CD1c-positive myeloid dendritic cell (primary cell): Measurements from ENCODE around the gene UCK2.
A peak's percentile ranks its signal among the peaks of the same experiment; 100 is the strongest.

Experiments
- DNase-seq: peaks from one replicate; pipeline ENCODE4 v3.0.0-alpha.2; 2016; ENCODE audit errors: extremely low spot score

Gene UCK2

DNA sequence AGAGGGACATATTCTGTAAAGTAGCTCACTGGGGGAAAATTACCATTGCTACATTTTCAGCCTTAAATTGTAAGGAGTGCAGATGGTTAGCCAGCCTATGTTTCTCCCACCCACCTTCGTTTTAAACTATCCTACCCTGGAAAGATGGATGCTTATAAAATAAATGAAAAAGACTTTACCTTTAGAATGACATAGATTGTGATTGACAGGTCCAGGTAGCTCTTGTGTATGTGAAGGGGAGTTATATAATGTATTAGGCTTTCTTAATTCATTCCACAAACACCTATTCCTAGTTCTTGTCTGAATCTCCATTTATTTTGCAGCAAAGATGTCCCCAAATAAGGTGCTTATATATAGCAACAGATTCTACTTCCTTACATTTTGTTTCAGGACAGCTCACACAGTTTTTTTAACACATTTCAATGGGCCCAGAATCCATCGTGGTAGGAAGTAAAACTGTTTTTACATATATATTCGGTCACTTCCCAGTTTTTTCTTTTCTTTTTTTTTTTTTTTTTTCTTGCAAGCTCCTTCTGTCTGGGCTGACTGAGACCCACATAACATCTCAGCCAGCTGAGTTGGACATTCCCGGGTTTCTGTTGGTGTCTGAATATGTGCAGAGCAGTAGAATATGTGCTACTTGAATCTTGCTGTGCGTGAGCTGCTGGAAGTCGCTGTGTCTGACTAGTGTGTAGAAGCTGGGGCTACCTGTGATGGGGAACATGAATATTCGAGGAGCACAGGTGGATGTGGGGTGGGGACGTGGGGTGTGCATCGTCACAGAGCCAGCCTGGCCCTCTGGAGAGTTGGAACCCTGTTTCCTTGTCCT is 27.8 kb downstream of the UCK2 start:
- peak; percentile 81 for DNase-seq

DNA sequence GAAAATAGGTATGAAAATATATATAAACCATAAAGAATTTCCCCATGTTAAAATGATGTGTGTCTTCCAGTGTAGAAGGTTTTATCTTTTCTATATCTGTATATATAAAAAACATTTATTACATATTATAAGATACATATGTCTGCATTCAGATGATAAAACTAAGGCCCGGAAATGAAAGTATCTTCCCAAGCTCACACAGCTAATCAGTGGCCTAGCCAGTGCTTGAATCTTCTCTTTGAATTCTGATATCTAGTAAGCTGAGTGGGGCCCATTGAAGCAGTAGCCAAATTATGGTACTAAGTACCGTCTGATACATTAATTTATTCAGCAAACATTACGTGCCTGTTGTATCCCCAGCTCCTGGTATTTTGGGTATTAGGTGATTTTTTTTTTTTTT is 28.6 kb downstream of the UCK2 start:
- no peak for DNase-seq

DNA sequence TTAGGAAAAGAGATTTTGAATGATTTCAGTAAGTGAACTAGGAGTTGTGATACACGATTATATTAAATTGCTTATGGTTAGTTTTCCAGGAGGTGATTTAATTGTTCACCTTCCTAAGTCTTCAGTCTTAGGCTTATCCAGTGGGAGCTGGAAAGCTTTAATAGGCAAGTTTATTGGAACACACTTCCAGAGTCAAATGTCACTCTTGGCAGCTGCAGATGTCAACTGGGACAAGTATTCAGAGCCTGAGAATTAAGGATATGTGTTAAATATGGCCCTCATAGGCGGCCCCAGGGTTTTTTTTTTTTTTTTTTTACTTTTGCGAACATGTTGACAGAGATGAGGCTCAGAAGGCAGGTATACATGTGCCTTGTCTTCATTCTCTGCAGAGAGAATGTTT is 29.2 kb downstream of the UCK2 start:
- DNase-seq: no peak

DNA sequence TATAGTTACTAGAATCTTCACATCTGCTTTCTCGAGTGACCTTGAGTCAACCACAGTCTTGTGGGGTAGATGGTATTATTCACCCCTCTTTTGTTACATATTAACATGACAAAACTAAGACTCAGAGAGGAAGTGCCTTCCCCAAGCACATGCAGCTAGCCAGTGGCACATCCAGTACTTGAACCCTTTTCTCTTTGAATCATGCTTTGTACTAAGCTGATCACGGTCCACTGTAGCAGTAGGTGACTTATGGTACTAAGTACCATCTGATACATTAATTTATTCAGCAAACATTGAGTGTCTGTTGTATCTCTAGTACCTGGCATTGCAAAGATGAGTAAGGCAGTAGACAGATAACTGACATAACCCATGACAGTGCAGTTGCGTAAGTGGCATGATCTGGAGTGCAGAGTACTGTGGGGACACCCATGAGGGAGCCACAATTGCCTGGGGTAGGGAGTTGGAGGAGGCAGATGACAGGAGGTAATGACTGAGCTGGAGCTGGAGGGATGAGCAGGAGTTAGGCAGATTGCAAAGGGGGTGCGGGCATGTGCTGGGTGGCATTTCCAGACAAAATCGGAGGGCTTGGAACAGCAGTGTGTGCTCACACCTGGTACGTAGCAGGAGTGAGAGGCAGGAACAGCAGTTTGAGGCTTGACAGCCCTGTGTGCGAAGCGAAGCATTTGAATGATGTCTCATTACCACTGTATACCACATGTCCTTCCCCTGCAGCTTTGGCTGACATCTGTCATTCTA is 29.8 kb downstream of the UCK2 start:
- peak; percentile 42 for DNase-seq

DNA sequence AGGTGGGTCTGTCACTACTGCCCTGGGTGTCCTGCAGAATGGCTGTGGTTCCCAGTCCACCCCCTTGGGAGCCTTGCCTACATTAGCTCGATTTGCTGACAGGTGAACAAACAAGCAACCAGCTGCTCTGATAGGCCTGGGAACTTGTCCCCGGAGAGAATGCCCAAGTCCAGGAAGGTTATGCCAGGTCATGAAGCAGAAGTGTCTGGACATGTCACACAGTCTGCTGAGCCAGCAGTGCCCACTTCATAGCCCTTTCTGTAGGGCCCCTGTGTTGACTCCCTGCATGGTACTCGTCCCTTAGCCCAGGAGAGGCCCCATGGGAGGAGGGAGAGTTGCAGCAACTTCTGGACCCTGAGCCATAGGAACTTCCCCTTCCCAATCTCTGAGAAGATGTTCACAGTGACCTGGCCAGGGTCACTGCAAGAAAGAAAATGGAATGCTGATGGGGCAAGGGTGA is 31.0 kb downstream of the UCK2 start:
- DNase-seq: no peak

DNA sequence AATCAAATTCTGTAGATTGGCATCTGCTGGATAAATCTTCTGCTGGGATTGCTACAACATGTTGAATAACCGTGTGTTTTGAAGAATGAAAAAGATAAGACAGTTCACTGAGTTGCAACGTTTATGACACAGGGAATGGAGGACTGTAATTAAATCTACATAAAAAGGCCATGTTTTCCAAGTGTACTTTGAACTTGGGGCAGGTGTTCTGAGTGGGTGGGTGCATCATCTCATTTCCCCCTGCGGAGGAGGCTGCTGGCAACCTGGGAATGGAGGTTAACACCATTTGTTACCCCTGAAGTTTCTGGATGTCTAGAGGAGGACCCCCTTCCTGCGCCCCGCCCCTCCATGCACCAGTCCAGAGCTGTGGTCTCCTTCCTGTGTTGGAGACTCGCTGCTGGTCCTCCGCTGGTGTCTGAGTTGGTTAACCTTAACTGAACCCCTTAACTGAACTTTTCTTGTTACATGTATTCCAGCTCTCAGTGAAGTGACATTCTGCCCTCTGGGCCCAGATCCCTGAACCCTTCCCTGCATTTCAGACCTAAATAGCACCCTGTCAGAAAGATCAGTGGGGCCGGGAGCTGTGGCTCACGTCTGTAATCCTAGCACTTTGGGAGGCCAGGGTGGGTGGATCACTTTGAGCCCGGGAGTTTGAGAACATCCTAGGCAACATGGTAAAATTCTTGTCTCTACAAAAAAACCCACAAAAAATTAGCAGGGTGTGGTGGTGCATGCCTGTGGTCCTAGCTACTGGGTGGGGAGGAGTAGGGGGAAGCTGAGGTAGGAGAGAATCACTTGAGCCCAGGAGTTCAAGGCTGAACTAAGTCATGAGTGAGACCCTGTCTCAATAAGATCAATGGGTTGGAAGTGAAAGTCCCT is 31.8 kb downstream of the UCK2 start:
- no peak for DNase-seq

DNA sequence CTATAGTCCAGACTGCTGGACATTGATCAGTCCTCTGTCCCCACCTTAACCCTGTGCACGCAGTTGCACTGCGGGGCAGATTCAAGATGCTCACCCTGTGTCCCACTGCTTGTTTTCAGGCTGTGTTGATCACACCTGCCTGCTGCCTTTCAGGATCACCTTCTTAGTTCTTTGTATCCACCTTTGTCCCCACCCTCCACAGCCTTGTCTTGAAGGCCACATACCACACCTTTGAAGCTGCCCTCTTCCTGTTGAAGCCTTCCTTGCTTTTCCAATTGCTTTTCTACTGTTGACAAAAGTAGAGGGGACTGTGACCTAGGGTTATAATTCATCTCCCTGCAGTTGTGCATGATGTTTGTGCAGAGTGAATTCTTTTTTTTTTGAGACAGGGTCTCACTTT is 32.7 kb downstream of the UCK2 start:
- DNase-seq: no peak

DNA sequence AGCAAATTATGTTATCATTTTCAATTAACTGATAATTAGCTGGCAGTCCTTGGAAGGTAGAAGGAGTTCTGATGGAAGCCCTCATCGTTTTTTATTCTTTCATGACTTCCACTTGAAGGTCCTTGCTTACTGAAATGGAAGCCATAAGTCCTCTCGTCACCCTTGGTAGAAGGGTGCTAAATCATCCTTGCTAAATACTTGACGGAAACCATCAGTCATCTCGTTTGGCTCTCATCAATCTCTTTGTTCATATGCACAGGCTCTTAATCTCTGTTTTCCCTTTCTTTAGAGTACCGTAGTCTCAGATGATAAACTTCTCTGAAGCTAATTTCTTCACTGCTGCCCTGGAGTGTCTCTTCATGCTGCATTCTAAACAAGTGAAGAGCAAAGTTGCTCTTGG is 34.5 kb downstream of the UCK2 start:
- DNase-seq: no peak

DNA sequence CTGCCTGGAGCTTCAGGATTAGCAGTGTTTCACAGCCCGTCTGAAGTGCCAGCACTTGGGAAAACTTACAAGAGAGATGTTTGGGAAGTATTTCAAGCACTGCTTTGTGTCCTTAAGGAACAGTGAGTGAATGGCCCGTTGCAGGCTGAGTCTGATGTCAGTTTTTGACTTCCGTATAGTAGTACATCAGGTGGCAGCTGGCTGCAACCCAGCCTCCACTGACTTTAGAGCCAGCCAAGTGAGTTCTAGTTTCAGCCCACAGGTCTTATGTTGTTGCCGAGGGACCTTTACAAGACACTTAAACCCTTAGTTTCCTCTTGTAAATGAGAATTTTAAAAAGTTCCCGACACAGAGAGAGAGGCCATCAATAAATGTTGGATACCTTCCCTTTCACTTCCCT is 35.0 kb downstream of the UCK2 start:
- peak; percentile 29 for DNase-seq

DNA sequence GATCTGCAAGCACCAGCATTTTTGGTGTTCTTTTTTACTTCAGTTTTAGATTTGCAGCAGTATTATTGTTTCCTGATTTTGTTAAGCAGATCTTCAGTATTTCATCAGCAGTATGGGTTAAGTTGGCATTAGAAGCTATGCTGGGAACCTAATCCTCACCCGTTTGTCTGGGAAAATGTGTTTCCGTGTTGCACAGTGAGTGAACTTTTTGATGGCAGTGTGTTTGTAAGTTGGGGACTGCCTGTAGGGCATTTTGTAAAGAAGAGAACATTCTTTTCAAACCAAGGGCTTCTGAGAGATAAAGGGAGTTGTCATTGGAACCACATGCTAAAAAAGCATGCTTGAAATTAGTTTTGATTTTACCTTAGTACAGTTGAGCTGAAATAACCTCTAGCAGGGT is 35.9 kb downstream of the UCK2 start:
- DNase-seq: no peak

DNA sequence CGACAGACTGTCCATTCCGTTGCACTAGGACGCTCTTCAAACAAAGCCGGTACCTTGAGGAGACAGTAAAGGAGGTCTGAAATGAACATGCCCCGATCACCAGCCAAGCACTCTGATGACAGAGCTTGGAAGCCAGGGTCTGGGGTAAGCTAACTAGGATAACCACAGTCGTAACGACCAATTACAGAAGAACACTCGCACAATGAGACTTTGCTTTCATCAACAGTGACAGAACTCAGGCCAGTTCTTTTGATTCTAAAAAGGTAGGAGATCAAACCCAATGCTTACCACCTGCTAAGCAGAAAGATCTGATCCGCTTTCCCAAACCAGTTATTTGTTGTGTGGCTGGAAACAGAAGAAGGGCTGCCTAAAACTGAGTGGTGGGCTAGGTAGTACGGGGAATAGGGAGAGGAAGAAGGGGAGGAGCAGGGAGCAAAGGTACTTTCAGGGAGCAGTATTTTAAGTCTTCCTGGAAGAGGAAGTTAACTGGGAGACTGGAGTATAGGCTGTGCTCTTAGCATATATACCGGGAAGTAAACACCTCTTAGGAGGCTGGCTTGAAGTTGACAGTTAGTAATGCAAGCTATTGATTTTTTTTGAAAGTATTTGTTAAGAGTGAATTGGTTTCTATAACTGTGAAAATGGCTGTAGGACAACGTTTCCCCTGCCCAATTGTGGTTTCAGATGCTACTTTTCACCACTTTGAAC is 38.4 kb downstream of the UCK2 start:
- no peak for DNase-seq

DNA sequence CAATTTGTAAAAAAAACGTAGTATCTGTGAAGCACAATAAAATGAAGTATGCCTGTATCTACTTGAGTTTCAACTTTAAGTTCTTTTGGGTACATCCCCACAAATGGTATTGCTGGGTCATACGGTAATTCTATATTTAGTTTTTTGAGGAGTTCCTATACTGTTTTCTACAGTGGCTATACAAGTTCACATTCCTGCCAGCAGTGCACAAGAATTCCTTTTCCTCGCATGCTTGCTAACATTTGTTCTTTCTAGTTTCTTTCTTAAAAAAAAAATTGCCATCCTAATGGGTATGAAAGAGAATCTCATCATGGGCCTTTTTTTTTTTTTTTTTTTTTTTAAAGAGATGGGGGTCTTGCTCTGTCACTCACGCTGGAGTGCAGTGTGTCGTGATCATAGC is 41.9 kb downstream of the UCK2 start:
- DNase-seq: no peak

DNA sequence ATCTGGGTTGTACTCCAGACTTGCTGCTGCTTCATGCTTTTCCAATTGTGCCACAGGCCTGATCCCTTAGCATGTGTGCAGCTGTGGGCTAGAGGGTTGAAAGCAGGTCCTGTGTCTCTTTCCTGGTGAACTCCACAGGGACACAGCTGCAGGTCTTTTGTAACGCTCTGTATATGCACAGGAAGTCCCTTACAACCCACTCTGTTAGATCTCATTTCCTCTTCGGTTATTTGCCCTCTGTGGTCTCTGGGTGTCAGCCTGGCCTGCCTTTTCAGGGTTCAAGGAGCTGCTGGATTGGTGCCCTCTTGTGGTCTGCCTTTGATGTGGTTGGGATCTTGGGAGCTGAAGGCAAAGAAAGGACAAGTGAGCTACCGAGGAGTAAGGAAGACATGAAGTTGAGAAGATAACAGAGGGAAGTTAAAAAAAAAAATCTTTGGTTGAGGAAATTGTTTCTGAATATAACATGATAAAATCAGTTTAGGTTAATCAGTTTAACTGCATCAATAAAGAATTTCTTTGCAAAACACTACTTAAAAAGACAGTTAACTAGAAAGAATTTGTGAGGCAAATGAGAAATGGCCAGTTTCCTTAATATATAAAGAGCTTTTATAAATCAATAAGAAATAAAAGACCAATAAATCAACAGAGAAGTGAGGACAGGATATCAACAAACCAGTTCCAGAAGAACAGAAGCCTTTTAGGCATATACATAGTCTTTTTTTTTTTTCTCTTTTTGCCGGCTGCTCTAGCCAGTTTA is 44.1 kb downstream of the UCK2 start:
- DNase-seq: peak; percentile 86

DNA sequence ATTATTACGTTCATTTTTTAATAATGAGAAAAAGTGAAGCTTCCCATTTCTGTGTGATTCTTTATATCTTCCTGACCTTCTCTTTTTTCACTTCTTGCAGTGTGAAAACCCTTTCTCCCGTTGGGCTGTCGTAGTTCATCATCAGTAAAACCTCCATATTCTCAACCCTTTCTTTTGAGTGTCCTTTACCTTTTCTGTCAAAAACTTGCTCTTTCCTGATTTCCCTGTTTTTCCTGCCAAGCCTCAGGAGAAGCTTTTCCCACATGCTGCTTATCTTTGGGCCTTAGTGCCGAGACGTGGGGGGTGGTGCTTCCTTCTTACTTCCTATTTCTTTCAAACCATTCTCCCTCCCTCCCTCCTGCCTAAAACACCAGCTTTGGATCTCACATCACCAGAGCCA is 46.1 kb downstream of the UCK2 start:
- DNase-seq: no peak

DNA sequence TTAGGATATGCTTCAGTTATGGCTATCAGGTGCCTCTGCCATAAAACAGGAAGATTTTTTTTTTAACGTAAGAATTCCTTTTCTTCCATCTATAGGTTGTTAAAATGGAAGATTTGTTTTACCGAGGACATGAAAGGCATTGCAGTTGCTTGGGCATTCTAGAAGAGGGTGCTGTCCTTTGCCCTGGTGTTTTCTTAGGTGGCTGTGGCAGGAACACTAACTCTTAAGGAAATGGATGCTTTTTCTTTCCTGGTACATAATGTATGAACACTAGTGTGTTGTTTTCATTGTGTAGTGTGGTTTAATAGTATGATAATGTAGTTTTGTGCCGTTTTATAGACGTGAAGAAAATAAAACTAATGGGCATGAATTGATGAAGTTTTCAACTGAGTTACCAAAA is 47.2 kb downstream of the UCK2 start:
- DNase-seq: no peak

DNA sequence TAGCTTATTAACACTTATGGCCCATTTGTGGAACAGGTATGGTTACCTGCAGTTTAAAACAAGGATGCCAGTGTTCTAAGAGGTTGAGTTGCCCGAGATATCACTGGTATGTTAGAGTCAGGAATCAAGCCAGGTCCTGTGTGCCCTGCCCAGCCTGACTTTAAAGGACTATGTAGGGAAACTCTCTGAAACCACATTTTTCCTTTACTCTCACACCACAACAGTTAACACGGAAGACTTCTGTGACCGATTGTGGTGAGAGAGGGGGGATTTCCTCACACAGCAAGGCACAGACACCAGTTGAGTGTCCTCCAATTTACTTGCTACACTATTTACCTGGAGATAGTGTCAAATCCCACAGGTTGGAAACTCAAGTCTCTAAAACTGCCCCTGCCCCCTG is 47.8 kb downstream of the UCK2 start:
- no peak for DNase-seq

DNA sequence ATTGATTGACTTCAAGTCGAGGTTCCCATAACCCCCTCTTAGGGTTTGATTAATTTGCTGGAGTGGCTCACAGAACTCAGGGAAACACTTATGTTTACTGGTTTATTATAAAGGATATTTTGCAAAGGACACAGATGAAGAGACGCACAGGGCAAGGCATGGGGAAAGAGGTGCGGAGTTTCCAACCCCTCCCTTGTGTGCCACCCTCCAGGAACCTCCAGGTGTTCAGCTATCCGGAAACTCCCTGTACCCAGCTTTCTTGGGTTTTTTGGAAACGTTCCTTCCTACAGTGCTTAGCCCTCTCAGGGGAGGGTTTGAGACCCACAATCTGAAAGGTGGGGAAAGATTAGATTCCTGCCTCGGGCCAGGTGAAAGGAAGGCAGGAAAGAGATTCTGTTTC is 48.2 kb downstream of the UCK2 start:
- no peak for DNase-seq

DNA sequence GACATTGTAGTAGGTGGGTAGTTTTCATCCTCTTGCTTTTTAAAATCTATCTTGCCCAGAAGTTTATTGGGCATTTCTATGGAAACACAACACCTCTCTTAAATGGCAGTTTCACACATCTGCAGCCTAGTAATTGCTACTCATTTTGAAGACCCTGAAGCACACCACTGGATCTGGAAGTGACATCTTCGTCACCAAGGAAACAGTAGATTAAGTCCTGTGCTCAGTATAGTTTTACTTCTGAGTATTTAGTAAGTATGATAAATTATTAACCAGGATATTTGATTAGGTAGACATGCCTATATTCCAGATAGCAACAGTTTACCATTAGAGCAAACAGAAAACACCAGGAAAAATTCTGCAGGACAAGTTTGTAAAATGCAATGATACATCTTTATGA is 48.7 kb downstream of the UCK2 start:
- no peak for DNase-seq

DNA sequence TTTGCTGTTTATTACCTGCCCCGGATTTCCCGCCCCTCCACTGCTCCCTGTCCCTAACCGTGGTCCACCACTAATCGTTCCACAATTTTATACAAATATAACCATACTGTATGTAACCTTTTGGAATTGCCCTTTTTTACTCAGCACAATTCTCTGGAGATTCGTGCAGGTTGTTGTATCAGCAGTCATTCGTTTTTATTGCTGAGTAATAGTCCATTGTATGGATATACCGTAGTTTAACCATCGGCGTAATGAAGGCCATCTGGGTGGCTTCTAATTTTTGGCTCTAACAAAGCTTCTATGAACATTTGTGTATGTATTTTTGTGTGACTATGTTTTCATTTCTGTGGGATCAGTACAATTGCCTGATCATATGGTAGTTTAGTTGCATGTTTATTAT is 50.0 kb downstream of the UCK2 start:
- DNase-seq: no peak

DNA sequence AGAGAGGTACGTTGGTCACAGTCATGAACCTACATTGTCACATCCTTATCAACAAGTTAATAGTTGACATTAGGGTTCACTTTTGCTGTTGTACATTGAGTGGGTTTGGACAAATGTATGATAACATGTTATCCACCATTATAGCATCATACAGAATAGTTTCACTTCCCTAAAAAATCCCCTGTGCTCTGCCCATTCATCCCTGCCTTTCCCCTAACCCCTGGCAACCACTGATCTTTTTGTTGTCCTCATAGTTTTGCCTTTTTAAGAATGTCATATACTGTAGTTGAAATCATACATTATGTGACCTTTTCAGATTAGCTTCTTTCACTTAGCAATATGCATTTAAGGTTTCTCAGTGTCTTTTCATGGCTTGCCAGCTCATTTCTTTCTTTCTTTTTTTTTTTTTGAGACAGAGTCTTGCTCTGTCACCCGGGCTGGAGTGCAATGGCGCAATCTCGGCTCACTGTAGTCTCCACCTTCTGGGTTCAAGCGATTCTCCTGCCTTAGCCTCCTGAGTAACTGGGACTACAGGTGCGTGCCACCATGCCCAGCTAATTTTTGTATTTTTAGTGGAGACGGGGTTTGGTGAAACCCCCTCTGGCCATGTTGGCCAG is 50.6 kb downstream of the UCK2 start:
- DNase-seq: peak; percentile 59
